Choroid plexus epithelial cell (primary cell): ENCODE measurements around the gene RBM33.

Experiments used
- DNase-seq: peaks from one replicate; pipeline ENCODE4 v3.0.0-alpha.2; 2010; ENCODE audit warnings: low read depth
- H3K4me3 ChIP-seq: 2 replicates; pipeline ENCODE4 v1.5.1; 2011; ENCODE audit warnings: low read depth, mild to moderate bottlenecking, control low read depth, low read length, moderate library complexity
- TF ChIP-seq, protein P1 (sequence below): conservative IDR thresholded peaks from 2 replicates; pipeline ENCODE4 v1.5.1; 2011; ENCODE audit warnings: low read depth, mild to moderate bottlenecking, control low read depth, inconsistent platforms, low read length, moderate library complexity

RBM33 gene

DNA sequence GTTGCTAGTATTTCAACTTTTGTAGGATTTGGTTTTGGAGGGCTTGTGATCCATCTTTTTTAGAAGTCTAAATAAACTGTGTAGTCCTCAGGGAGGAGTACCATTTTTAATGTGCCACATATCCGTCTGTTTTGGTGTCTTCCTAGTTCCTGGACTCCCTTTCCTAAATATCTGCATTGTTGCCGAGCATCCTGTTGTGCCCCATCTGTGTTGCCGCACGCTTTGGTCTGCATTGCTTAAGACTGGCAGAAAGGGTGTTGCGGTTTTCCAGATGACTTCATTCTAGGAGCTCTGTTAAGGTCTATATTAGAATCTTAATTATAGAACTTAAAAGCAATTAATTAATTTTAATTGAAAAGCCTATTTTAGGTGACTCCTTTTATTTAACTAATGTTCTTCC is 49.4 kb downstream of the RBM33 start:
- no peak for DNase-seq
- no peak overlapping the region for H3K4me3 ChIP-seq
- TF ChIP-seq, protein P1, sequence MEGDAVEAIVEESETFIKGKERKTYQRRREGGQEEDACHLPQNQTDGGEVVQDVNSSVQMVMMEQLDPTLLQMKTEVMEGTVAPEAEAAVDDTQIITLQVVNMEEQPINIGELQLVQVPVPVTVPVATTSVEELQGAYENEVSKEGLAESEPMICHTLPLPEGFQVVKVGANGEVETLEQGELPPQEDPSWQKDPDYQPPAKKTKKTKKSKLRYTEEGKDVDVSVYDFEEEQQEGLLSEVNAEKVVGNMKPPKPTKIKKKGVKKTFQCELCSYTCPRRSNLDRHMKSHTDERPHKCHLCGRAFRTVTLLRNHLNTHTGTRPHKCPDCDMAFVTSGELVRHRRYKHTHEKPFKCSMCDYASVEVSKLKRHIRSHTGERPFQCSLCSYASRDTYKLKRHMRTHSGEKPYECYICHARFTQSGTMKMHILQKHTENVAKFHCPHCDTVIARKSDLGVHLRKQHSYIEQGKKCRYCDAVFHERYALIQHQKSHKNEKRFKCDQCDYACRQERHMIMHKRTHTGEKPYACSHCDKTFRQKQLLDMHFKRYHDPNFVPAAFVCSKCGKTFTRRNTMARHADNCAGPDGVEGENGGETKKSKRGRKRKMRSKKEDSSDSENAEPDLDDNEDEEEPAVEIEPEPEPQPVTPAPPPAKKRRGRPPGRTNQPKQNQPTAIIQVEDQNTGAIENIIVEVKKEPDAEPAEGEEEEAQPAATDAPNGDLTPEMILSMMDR: no peak

DNA sequence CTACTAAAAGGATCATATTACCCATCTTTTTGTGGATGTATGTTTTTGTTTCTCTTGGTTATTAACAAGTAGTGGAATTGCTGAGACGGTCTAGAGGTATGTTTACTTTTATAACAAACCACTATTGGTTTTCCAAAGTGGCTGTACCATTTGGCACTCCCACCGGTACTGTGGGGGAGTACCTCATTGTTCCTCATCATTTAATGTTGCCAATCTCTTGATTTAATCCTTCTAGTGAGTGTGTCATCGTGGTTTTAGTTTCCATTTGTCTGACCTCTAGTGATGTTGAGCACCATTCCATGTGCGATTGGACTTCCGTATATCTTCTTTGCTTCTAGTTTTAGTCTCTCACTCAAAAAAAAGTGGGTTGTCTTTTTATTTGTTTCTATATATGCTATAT is 50.4 kb downstream of the RBM33 start:
- TF ChIP-seq, protein P1: no peak
- peak; percentile 54 for DNase-seq
- no peak overlapping the region for H3K4me3 ChIP-seq

DNA sequence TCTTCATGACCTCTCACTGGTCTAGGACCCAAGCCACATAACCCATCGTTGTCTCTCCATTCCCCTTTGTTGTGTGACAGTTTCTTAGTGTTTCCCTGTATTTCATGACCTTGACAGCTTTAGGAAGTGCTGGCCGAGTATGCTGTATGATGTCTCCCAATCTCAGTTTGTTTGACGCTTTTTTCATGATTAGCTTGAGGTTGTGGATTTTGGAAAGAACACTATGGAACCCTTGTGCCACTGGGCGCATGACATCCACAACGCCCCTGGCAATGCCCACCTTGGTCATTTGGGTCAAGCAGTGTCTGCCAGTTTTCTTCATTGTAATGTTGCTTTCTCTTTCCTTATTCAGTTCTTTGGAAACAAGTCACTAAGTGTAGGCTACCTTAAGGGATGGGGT is 52.3 kb downstream of the RBM33 start:
- H3K4me3 ChIP-seq: no peak overlapping the region
- DNase-seq: no peak
- TF ChIP-seq, protein P1: no peak

DNA sequence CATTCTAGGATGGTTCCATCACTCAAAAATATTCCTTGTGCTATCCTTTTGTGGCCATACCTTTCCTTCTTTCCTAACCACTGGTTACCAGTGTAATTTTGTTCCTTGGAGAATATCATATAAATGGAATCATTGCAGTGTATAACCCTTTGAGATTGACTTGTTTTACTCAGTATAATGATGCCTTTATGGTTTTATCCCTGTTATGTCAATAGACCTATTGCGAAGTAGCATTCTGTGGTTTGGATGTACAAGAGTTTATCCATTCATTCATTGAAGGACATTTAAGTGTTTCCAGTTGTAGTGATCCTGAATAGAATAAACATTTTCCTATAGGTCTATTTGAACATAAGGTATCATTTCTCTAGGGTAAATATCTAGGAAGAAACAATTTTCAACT is 54.2 kb downstream of the RBM33 start:
- no peak overlapping the region for H3K4me3 ChIP-seq
- DNase-seq: no peak
- TF ChIP-seq, protein P1: no peak

DNA sequence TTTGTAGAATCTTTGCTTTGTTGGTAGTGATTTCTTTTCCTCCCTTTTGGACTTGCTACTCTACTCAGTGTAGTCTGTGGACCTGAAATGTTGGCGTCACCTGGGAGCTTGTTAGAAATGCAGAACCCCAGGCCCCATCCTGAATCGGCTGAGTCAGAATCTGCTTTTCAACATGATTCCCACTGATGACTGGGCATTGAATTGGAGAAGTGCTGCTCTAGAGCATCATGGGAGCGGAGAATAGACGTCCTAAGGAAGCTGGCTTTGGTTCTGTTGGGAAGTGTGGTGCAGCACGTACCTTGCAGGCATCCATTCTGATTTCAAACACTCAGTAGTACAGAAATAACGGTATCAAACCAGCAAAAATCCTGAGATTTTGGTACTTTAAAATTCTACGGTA is 54.7 kb downstream of the RBM33 start:
- no peak overlapping the region for H3K4me3 ChIP-seq
- no peak for DNase-seq
- TF ChIP-seq, protein P1: no peak

DNA sequence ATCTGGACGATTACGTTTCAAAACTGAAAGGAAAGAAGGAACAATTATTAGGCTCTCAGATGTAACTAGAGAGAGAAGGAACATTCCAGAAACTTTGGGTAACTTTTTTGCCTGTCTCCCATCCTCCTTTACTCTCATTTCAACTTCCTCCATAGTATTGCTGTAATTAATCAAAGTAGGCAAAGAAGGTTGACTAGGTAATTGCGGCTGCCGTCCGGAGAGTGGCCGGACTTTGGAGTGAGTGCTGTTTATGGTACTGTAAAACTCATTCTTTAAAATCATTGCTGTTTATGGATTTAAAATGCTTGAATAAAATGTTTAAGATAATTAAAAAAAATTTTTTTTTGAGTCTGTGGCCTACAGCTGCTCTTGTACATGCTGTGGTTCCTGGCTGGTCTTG is 56.4 kb downstream of the RBM33 start:
- DNase-seq: no peak
- no peak overlapping the region for H3K4me3 ChIP-seq
- TF ChIP-seq, protein P1: no peak

DNA sequence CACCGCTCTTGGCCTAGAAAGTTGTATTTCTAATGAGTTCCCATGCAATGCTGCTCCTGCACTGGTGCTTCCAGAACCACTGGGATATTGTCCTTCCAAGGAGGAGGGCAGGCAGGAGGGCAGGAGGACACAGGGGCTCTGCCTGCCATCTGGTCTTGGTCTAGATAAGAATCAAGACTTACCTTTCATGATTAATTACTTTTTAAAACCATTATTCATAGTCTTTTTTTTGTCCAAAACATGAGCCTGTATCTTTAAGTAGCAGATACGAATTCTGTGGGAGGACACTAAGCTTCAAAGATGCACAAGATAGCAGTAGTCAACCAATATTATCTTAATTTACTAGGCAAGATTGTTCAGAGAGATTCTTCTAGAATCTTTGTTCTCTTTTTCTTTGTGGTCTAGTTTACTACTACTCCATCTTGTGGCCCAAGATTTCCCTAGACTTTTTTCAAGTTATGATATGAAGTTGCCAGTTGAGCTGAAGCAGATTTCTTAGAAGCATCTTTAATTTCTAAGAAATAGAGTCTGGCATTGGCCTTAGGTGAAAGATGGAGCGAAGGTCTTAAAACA is 57.6 kb downstream of the RBM33 start:
- DNase-seq: peak; percentile 32
- H3K4me3 ChIP-seq: no peak overlapping the region
- TF ChIP-seq, protein P1: no peak
